Choroid plexus epithelial cell (primary cell): Measurements from ENCODE around the gene PAK1.
"Not testable (repeated sequence)": the region's sequence is repeated elsewhere in the genome, so short reads cannot be mapped to it uniquely, and the experiment has no call there.

ENCODE experiments used
- DNase-seq: peaks from one replicate; pipeline ENCODE4 v3.0.0-alpha.2; 2010; ENCODE audit warnings: low read depth
- H3K4me3 ChIP-seq: 2 replicates; pipeline ENCODE4 v1.5.1; 2011; ENCODE audit warnings: low read depth, mild to moderate bottlenecking, control low read depth, low read length, moderate library complexity
- TF ChIP-seq, protein P1 (sequence below): conservative IDR thresholded peaks from 2 replicates; pipeline ENCODE4 v1.5.1; 2011; ENCODE audit warnings: low read depth, mild to moderate bottlenecking, control low read depth, inconsistent platforms, low read length, moderate library complexity

Gene PAK1

DNA sequence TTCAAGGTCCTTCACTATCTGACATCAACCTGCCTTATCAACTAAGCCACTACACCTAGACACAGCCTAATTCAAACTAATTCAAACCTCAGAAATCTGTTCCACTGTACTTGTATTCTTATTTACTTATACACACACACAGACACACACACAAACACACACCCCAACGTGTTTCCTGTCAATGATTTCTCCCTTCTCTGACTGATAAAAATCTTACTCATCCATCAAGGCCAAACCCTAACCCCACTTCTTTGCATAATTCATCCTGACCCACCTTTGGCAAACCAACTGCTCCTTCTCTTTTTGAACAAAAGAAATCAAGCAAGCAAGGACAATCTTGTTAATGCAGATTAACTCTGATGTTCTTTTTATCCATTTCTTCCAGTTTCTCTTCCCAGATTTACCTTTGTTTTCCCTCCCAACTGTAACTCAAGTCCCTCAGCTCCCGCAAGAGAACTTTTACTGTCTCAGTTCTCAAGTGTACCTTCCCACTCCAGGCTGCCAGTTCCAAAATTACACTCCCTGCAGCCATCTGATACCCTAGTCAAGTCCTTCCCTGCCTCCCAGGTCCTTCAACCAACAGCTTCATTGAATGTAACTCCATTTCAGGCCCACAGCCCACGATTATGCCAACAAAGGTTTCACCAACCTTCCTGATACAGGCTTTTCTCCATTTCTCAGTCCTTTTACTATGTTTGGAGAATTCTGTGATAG, 78.3 kb downstream of the PAK1 start:
- no peak overlapping the region for H3K4me3 ChIP-seq
- TF ChIP-seq, protein P1, sequence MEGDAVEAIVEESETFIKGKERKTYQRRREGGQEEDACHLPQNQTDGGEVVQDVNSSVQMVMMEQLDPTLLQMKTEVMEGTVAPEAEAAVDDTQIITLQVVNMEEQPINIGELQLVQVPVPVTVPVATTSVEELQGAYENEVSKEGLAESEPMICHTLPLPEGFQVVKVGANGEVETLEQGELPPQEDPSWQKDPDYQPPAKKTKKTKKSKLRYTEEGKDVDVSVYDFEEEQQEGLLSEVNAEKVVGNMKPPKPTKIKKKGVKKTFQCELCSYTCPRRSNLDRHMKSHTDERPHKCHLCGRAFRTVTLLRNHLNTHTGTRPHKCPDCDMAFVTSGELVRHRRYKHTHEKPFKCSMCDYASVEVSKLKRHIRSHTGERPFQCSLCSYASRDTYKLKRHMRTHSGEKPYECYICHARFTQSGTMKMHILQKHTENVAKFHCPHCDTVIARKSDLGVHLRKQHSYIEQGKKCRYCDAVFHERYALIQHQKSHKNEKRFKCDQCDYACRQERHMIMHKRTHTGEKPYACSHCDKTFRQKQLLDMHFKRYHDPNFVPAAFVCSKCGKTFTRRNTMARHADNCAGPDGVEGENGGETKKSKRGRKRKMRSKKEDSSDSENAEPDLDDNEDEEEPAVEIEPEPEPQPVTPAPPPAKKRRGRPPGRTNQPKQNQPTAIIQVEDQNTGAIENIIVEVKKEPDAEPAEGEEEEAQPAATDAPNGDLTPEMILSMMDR = no peak
- DNase-seq = no peak

DNA sequence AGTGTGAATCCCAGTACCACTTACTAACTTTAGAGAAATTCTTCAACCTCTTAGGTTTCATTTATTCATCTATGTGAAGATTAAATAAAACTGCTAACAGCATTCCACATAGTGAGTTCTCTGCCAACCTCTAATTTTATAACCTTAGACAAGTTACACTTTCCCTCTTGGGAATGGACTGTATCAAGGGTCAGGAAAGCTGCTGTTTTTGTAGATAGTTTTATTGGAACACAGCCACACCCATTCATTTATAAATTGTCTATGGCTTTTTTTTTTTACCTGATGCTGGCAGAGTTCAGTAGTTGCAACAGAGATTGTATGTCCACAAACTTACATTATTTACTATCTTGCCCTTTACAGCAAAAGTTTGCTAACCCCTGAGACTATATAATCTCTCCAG, 81.1 kb downstream of the PAK1 start:
- TF ChIP-seq, protein P1 = no peak
- DNase-seq = no peak
- H3K4me3 ChIP-seq = no peak overlapping the region

DNA sequence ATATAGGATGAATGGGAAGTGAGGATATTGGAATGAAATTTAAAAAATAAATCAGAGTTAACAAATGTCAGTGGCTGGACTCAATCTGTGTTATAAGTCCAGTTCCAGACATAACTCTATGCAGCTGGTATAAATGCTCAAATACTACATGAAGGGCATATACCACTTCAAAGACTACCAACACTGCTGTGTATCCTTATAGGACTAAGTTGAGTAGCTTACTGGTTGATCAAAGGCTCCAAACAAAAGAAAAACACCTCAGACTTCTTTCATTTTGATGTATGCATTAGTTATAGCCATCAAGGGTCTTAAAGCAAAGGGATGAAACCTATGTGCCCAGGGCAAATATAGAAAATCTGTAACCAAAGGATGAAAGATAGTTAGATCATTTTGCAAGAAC, 86.2 kb downstream of the PAK1 start:
- TF ChIP-seq, protein P1 = no peak
- no peak for DNase-seq
- H3K4me3 ChIP-seq = no peak overlapping the region

DNA sequence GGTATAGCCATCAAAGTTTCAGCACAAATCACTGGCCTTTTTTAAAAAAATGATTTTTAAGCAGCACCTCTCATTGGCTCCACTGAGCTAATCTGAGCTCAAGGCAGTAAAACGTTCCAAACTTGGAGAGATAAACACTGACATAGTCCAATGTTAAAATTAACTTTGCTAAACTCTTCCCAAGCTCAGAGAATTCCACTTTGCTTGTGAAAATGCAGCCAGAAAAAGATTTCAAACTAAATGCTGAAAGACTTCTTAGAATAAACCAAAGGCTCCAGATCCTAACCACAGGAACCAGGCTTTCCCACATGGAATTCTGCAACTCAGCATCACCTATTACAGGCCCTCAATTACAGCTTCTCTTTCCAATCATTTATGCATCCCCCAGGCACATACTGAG, 87.7 kb downstream of the PAK1 start:
- DNase-seq = no peak
- TF ChIP-seq, protein P1 = no peak
- no peak overlapping the region for H3K4me3 ChIP-seq

DNA sequence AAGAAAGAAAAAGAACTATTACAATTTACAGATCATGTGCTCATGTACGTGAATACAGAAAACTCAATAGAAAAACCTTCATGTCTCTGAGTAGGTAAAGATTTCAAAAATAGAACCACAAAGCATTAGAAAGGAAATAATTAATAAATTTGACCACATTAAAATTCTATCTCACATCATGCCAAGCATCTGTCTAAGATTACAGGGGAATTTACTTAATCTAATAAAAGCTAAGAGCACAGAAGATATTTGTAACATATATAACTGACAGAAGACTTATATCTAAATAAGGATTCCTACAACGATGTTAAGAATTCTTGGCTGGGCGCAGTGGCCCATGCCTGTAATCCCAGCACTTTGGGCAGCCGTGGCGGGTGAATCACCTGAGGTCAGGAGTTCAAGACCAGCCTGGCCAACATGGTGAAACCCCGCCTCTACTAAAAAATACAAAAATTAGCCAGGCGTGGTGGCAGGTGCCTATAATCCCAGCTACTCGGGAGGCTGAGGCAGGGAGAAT, 88.6 kb downstream of the PAK1 start:
- DNase-seq, H3K4me3 ChIP-seq: not testable (repeated sequence)

DNA sequence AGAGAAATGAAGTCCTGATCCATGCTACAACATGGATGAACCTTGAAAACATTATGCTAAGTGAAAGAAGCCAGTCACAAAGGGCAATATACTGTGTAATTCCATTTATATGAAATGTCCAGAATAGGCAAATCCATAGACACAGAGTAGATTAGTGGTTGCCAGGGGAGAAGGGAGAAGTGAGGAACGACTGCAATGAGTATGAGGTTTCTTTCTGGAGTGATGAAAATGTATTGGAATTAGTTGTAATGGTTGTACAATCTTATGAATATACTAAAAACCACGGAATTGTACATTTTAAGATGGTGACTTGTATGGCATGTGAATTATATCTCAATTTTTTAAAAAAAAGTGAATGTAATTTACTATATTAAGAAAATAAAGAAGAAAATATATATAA, 89.3 kb downstream of the PAK1 start:
- no peak for DNase-seq
- TF ChIP-seq, protein P1 = no peak
- H3K4me3 ChIP-seq = no peak overlapping the region

DNA sequence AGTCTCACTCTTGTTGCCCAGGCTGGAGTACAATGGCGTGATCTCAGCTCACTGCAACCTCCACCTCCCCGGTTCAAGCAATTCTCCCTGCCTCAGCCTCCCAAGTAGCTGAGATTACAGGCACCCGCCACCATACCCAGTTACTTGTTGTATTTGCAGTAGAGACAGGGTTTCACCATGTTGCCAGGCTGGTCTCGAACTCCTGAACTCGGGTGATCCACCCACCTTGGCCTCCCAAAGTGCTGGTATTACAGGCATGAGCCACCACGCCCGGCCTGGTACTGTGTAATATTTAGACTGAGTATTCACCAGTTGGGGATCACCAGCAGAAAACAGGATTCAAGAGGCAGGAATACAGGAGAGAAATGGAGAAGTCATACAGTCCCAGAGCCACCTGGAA, 90.5 kb downstream of the PAK1 start:
- DNase-seq, H3K4me3 ChIP-seq: not testable (repeated sequence)
